Endodermal cell (in vitro differentiated cells): Measurements from ENCODE around the gene F7. TPM values are rescaled to one million over a fixed set of nuclear protein-coding genes. Genes with fewer than 3 reads are reported as not detected.

Experiments used
- DNase-seq: peaks from one replicate; pipeline ENCODE4 v3.0.0-alpha.2; 2017
- H3K27ac ChIP-seq: 2 replicates; pipeline ENCODE4 v1.5.1; 2013; ENCODE audit warnings: mild to moderate bottlenecking, low read depth, low read length, moderate library complexity
- H3K27me3 ChIP-seq: 2 replicates; pipeline ENCODE4 v1.6.1; 2013; ENCODE audit warnings: mild to moderate bottlenecking, low read length, moderate library complexity; ENCODE audit not compliant: insufficient read depth, control insufficient read depth, poor library complexity, severe bottlenecking
- H3K36me3 ChIP-seq: 2 replicates; pipeline ENCODE4 v1.7.0; 2013; ENCODE audit warnings: mild to moderate bottlenecking, low read length, moderate library complexity; ENCODE audit not compliant: control insufficient read depth, insufficient read depth
- H3K4me1 ChIP-seq: one replicate; pipeline ENCODE4 v1.7.0; 2013; ENCODE audit warnings: low read length; ENCODE audit not compliant: control insufficient read depth, insufficient read depth
- H3K4me3 ChIP-seq: 2 replicates; pipeline ENCODE4 v1.5.1; 2013; ENCODE audit warnings: mild to moderate bottlenecking, low read length, moderate library complexity
- H3K9ac ChIP-seq: 2 replicates; pipeline ENCODE4 v1.6.1; 2013; ENCODE audit warnings: mild to moderate bottlenecking, low read length, moderate library complexity; ENCODE audit not compliant: poor library complexity, severe bottlenecking; ENCODE audit errors: extremely low read depth
- H3K9me3 ChIP-seq: 2 replicates; pipeline ENCODE4 v1.6.1; 2013; ENCODE audit warnings: mild to moderate bottlenecking, low read length, moderate library complexity; ENCODE audit not compliant: control insufficient read depth
- H3K27ac Mint-ChIP-seq: 2 replicates; pipeline ENCODE4 v1.8.0; 2020; ENCODE audit warnings: mixed read lengths
- H3K27me3 Mint-ChIP-seq: 2 replicates; pipeline ENCODE4 v1.8.0; 2021; ENCODE audit warnings: mild to moderate bottlenecking, mixed read lengths; ENCODE audit not compliant: insufficient read depth
- H3K36me3 Mint-ChIP-seq: 2 replicates; pipeline ENCODE4 v1.8.0; 2020; ENCODE audit warnings: low read depth, mixed read lengths
- H3K4me1 Mint-ChIP-seq: 2 replicates; pipeline ENCODE4 v1.8.0; 2020; ENCODE audit warnings: mixed read lengths
- H3K4me3 Mint-ChIP-seq: 2 replicates; pipeline ENCODE4 v1.8.0; 2020; ENCODE audit warnings: mild to moderate bottlenecking, moderate library complexity, mixed read lengths
- H3K9me3 Mint-ChIP-seq: 2 replicates; pipeline ENCODE4 v1.8.0; 2020; ENCODE audit warnings: mild to moderate bottlenecking, mixed read lengths
- CTCF ChIP-seq: fragments of 200-600 bp; sonication (generic); conservative IDR thresholded peaks from 2 replicates; pipeline ENCODE4 v1.5.0; 2021; ENCODE audit warnings: antibody characterized with exemption, mild to moderate bottlenecking
- whole genome bisulfite sequencing, 2 experiments: methylation state at CpG; one replicate each; pipeline versions ENCODE4 v1.1.5 to v1.1.7; 2013; ENCODE audit warnings: missing lambda C conversion rate in 2 of 2, mixed read lengths in 1 of 2; ENCODE audit not compliant: insufficient coverage in 1 of 2, insufficient read length in 1 of 2; 5-methylcytosine and 5-hydroxymethylcytosine counted together
- total RNA-seq, 2 donors: library from RNA; stranded (reverse); fragmentation: NEBNext Ultra II Directional in 1 of 2; extraction: Animal tissue kit (Norgen Biotek cat#: 25700) in 1 of 2; gene quantifications; 2 replicates in 1 of 2; 3 replicates in 1 of 2; pipeline ENCODE4 v1.2.1, GENCODE V29; 2021

F7 gene
- total RNA-seq, 2 donors from 2014 or later = 4.7 to 6.4 TPM

GRCh38 chr13:113144255-113144629 is 38.7 kb downstream of the F7 start:
- H3K4me3 ChIP-seq = no peak overlapping the region
- no peak for TF ChIP-seq CTCF

GRCh38 chr13:113145496-113145895 is 39.9 kb downstream of the F7 start:
- no peak overlapping the region for H3K27ac ChIP-seq
- H3K9ac ChIP-seq = no peak overlapping the region
- no peaks in the 10 kb centered on the region for H3K27me3 Mint-ChIP-seq
- no peak overlapping the region for H3K4me3 ChIP-seq
- H3K36me3 ChIP-seq = no peaks in the 10 kb centered on the region
- H3K9me3 Mint-ChIP-seq = no peaks in the 10 kb centered on the region
- H3K4me3 Mint-ChIP-seq = no peak overlapping the region
- H3K36me3 Mint-ChIP-seq = peaks cover 24% of the 10 kb centered on the region
- H3K27me3 ChIP-seq = no peaks in the 10 kb centered on the region
- WGBS, 2 experiments = 92 to 95% methylated on average over 8 to 12 of the region's 12 CpGs
- no peaks in the 10 kb centered on the region for H3K4me1 ChIP-seq
- H3K27ac Mint-ChIP-seq = no peak overlapping the region
- no peak for TF ChIP-seq CTCF
- H3K9me3 ChIP-seq = no peaks in the 10 kb centered on the region
- DNase-seq = no peak
- no peaks in the 10 kb centered on the region for H3K4me1 Mint-ChIP-seq

More at GRCh38 chr13:113144255-113144629, 38.7 kb downstream of the F7 start:
- H3K36me3 ChIP-seq = no peaks in the 10 kb centered on the region
- 91 to 100% methylated on average over 1 to 10 of the region's 12 CpGs for WGBS, 2 experiments
- H3K27ac ChIP-seq = no peak overlapping the region
- Mint-ChIP-seq H3K27ac (no peak overlapping the region), H3K4me3 (no peak overlapping the region), H3K9me3 (no peaks in the 10 kb centered on the region), H3K4me1 (no peaks in the 10 kb centered on the region), H3K36me3 (peaks cover 24% of the 10 kb centered on the region), H3K27me3 (no peaks in the 10 kb centered on the region)
- H3K9me3 ChIP-seq = no peaks in the 10 kb centered on the region
- no peak overlapping the region for H3K9ac ChIP-seq
- peak; percentile 26 for DNase-seq
- no peaks in the 10 kb centered on the region for H3K27me3 ChIP-seq
- no peaks in the 10 kb centered on the region for H3K4me1 ChIP-seq

- Mint-ChIP-seq H3K27ac (no peak overlapping the region), H3K36me3 (peaks cover 24% of the 10 kb centered on the region), H3K9me3 (no peaks in the 10 kb centered on the region), H3K27me3 (no peaks in the 10 kb centered on the region), H3K4me1 (peaks cover 3% of the 10 kb centered on the region), H3K4me3 (no peak overlapping the region)
- TF ChIP-seq CTCF = no peak
- H3K9me3 ChIP-seq = no peaks in the 10 kb centered on the region
- no peak overlapping the region for H3K4me3 ChIP-seq
- no peaks in the 10 kb centered on the region for H3K36me3 ChIP-seq
- H3K27ac ChIP-seq = no peak overlapping the region
- H3K4me1 ChIP-seq = no peaks in the 10 kb centered on the region
- 94 to 98% methylated on average over 6 to 15 of the region's 15 CpGs for WGBS, 2 experiments
- peak; percentile 34 for DNase-seq
- H3K27me3 ChIP-seq = no peaks in the 10 kb centered on the region
- no peak overlapping the region for H3K9ac ChIP-seq
These were observed 40.5 kb downstream of the F7 start for GRCh38 chr13:113145911-113146598.
